Mononuclear cell (primary cell): ENCODE results near the gene TMEM114. TPM values are rescaled to one million over a fixed set of nuclear protein-coding genes. Genes with fewer than 3 reads are reported as not detected.

Experiments
- H3K27me3 ChIP-seq: 2 replicates; pipeline ENCODE4 v1.6.0; 2011; ENCODE audit warnings: low read length, control low read depth; ENCODE audit not compliant: insufficient read depth
- H3K4me1 ChIP-seq: 2 replicates; pipeline ENCODE4 v1.5.1; 2011; ENCODE audit warnings: mild to moderate bottlenecking, low read length, control low read depth; ENCODE audit not compliant: insufficient read depth
- H3K4me3 ChIP-seq: 2 replicates; pipeline ENCODE4 v1.5.1; 2011; ENCODE audit warnings: mild to moderate bottlenecking, low read length, moderate library complexity
- H3K9me3 ChIP-seq: 2 replicates; pipeline ENCODE4 v1.5.1; 2011; ENCODE audit warnings: low read depth, mild to moderate bottlenecking, control low read depth, low read length
- total RNA-seq: library from RNA; depleted of rRNA; stranded (reverse); fragments of >200 nt; gene quantifications from one replicate; pipeline ENCODE4 v1.2.3, GENCODE V29; 2012

The TMEM114 gene
- total RNA-seq, 1 donor = not detected

GRCh38 chr16:8621572-8622314 lies 31.4 kb upstream of the TMEM114 start, which contains the start of gene METTL22:
Gene METTL22, plus strand, starts transcription at chr16:8621698. Its CDS starts 3,968 bp downstream, at chr16:8625666.
- peak within 1 kb of the TSS; percentile 97 for H3K4me3 ChIP-seq
- peaks cover 5% of the 10 kb centered on the region for H3K27me3 ChIP-seq
- no peaks in the 10 kb centered on the region for H3K9me3 ChIP-seq
- H3K4me1 ChIP-seq = peaks cover 18% of the 10 kb centered on the region

GRCh38 chr16:8621222-8621571 lies 30.9 kb upstream of the TMEM114 start:
- Histone ChIP-seq H3K27me3 (peaks cover 5% of the 10 kb centered on the region), H3K9me3 (no peaks in the 10 kb centered on the region), H3K4me1 (peaks cover 18% of the 10 kb centered on the region), H3K4me3 (peak overlapping the region; percentile 97)

GRCh38 chr16:8620535-8620934 lies 30.2 kb upstream of the TMEM114 start:
- peaks cover 18% of the 10 kb centered on the region for H3K4me1 ChIP-seq
- no peak overlapping the region for H3K4me3 ChIP-seq
- peaks cover 5% of the 10 kb centered on the region for H3K27me3 ChIP-seq
- H3K9me3 ChIP-seq = no peaks in the 10 kb centered on the region

DNA sequence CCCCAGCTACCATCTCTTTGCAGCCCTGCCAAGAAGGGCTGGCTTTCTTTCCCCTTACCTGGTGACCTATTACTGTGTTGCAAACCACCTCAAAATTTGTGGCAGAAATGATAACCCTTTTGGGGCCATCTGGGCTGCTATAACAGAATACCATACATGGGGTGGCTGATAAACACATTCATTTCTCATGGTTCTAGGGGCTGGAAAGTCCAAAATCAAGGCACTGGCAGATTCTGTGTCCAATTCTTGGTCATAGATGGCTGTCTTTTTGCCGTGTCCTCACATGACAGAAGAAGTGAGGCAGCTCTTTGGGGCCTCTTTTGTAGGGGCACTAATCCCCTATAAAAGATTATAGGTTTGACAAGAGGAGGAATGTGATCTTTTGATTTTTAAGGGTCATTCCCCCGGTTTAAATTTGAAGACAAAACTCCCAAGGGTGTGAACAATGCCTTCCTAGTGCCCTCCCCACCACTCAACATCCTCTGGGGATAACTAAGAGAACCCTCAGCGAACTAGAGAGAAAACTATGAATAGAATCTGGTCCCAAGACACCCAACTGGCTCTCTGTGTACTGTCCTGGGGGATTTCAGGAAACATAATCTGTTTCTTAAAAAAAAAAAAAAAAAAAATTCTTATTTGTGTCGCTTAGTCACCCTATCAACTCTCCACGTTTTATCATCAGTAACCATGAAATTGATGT lies 29.5 kb upstream of the TMEM114 start:
- Histone ChIP-seq H3K4me3 (no peak overlapping the region), H3K4me1 (peaks cover 18% of the 10 kb centered on the region), H3K27me3 (peaks cover 5% of the 10 kb centered on the region), H3K9me3 (no peaks in the 10 kb centered on the region)

DNA sequence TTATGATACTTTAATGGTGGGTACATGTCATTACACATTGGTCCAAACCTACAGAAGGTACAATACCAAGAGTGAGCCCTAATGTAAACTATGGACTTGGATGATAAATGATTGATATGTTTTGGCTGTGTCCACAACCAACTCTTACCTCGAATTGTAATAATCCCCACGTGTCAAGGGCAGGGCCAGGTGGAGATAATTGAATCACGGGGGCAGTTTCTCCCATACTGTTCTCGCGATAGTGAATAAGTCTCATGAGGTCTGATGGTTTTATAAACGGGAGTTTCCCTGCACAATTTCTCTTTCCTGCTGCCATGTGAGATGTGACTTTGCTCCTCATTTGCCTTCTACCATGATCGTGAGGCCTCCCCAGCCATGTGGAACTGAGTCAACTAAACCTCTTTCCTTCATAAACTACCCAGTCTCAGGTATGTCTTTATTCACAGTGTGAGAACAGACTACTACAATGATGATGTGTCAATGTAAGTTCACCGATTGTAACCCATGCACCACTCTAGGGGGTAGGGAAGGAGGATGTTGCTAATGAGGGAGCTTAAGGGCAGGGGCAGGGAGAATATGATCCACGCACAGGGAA lies 24.2 kb upstream of the TMEM114 start:
- no peak overlapping the region for H3K4me3 ChIP-seq
- H3K9me3 ChIP-seq = no peaks in the 10 kb centered on the region
- peaks cover 14% of the 10 kb centered on the region for H3K27me3 ChIP-seq
- H3K4me1 ChIP-seq = no peaks in the 10 kb centered on the region

- no peaks in the 10 kb centered on the region for H3K4me1 ChIP-seq
- H3K27me3 ChIP-seq = peaks cover 12% of the 10 kb centered on the region
- H3K4me3 ChIP-seq = no peak overlapping the region
- H3K9me3 ChIP-seq = no peaks in the 10 kb centered on the region
Measured at GRCh38 chr16:8611886-8612600, 21.7 kb upstream of the TMEM114 start.

GRCh38 chr16:8611122-8611521 lies 20.8 kb upstream of the TMEM114 start:
- Histone ChIP-seq H3K4me3 (no peak overlapping the region), H3K27me3 (peaks cover 12% of the 10 kb centered on the region), H3K4me1 (no peaks in the 10 kb centered on the region), H3K9me3 (no peaks in the 10 kb centered on the region)

- Histone ChIP-seq H3K4me3 (no peak overlapping the region), H3K4me1 (no peaks in the 10 kb centered on the region), H3K9me3 (no peaks in the 10 kb centered on the region), H3K27me3 (peaks cover 7% of the 10 kb centered on the region)
Measured at GRCh38 chr16:8607214-8607613, 16.9 kb upstream of the TMEM114 start.

DNA sequence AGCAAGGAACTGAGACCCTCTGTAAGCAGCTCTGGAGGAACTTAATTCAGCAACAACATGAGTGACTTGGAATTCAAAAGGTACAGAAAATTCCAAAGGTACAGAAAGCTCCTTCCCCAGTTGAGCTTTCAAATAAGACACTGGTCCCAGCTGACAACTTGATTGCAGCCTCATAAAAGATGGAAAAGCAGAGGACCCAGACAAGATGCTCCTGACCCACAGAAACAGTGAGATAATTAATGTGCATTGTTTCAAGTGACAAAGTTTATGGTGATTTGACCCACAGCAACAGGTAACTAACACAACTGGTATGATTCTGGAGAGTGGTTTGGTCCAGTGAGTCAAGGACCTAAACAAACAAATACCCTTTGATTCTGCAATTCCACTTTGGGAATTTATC lies 15.2 kb upstream of the TMEM114 start:
- Histone ChIP-seq H3K27me3 (peaks cover 5% of the 10 kb centered on the region), H3K4me3 (no peak overlapping the region), H3K4me1 (no peaks in the 10 kb centered on the region), H3K9me3 (no peaks in the 10 kb centered on the region)

GRCh38 chr16:8600144-8600775 lies 9.9 kb upstream of the TMEM114 start:
- Histone ChIP-seq H3K9me3 (no peaks in the 10 kb centered on the region), H3K4me1 (no peaks in the 10 kb centered on the region), H3K4me3 (no peak overlapping the region), H3K27me3 (peaks cover 2% of the 10 kb centered on the region)

DNA sequence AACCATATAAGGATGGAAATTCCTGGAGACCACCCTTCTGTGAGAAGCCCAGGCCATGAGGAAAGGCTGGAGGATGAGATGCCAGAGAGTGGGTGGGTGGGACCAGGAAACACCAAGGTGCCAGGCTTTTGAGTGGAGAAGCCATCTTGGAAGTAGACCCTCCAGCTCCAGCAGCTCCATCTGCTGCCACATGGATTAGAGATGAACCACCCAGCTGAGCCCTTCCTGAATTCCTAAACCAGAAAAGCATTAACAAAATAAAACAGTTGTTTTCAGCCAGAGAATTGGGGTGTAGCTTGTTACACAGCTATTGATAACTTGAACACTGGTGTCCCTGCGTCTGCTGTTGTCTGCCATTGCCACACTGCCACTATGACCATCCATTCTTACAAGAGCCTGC lies 6.3 kb upstream of the TMEM114 start:
- H3K4me3 ChIP-seq = no peak overlapping the region
- no peaks in the 10 kb centered on the region for H3K9me3 ChIP-seq
- peaks cover 6% of the 10 kb centered on the region for H3K27me3 ChIP-seq
- H3K4me1 ChIP-seq = no peaks in the 10 kb centered on the region

DNA sequence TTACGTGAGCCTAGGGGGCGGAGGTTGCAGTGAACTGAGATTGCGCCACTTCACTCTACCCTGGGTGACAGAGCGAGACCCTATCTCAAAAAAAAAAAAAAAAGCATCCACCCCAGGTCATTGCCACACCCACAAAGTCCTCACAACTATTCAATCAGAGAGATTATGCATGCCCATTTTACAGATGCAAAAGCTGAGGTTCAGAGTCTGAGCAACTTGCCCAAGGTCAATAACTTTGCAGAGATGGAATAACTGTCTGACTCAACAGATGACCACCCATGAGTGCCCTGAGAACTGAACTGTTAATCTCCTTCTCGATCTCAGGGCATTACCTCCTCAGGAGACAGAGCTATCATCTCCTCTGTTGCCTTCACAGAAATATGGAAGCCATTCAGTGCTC lies 5.5 kb upstream of the TMEM114 start:
- peaks cover 8% of the 10 kb centered on the region for H3K27me3 ChIP-seq
- H3K4me3 ChIP-seq = no peak overlapping the region
- H3K4me1 ChIP-seq = no peaks in the 10 kb centered on the region
- no peaks in the 10 kb centered on the region for H3K9me3 ChIP-seq

GRCh38 chr16:8594149-8594666 lies 3.9 kb upstream of the TMEM114 start:
- no peaks in the 10 kb centered on the region for H3K4me1 ChIP-seq
- H3K9me3 ChIP-seq = no peaks in the 10 kb centered on the region
- peaks cover 24% of the 10 kb centered on the region for H3K27me3 ChIP-seq
- H3K4me3 ChIP-seq = no peak overlapping the region

GRCh38 chr16:8591451-8591850 lies 1.1 kb upstream of the TMEM114 start:
- Histone ChIP-seq H3K4me3 (no peak overlapping the region), H3K4me1 (no peaks in the 10 kb centered on the region), H3K27me3 (peaks cover 45% of the 10 kb centered on the region), H3K9me3 (no peaks in the 10 kb centered on the region)
